Lower leg skin (tissue), 4 donors: ENCODE results near the gene PLA1A. TPM values are rescaled to one million over a fixed set of nuclear protein-coding genes. Genes with fewer than 3 reads are reported as not detected.

Source experiments
- DNase-seq, 2 donors: peaks; one replicate each; pipeline ENCODE4 v3.0.0-alpha.2; 2019; ENCODE audit warnings: low spot score in 2 of 2
- H3K4me3 ChIP-seq: fragments of 200-600 bp; sonication (generic); 2 replicates; pipeline ENCODE4 v1.5.1; 2017; ENCODE audit warnings: mild to moderate bottlenecking, low read depth; ENCODE audit not compliant: poor library complexity, severe bottlenecking
- POLR2A ChIP-seq, 2 donors: fragments of 450-650 bp; IDR thresholded peaks; one replicate each; pipeline ENCODE4 v1.6.1; 2016 to 2017; ENCODE audit warnings: antibody characterized with exemption in 2 of 2, mild to moderate bottlenecking in 1 of 2, moderate library complexity in 1 of 2
- WGBS, 2 donors: methylation state at CpG; one replicate each; pipeline ENCODE4 v1.1.5; 2018; 5-methylcytosine and 5-hydroxymethylcytosine counted together
- intact Hi-C: fragments of 100-400 bp; cut with DNase I; formaldehyde crosslinking; loops from one replicate; pipeline ENCODE4 v1.15.0; 2023; ENCODE audit warnings: low total_unique reads
- total RNA-seq, 4 donors: library from RNA; depleted of rRNA; stranded (reverse); fragments of >200 nt; gene quantifications; one replicate each; pipeline ENCODE4 v1.1.0, GENCODE V29; 2016
- TF ChIP-seq, protein P1 (sequence below), 3 donors: fragments of 450-650 bp; IDR thresholded peaks; one replicate each; pipeline ENCODE4 v1.5.1; 2016; ENCODE audit warnings: antibody characterized with exemption in 3 of 3, mild to moderate bottlenecking in 3 of 3, moderate library complexity in 2 of 3

PLA1A gene
- total RNA-seq, 4 donors from 2014 or later: 0.34 to 2.6 (median 0.82) TPM

- TF ChIP-seq, protein P1, sequence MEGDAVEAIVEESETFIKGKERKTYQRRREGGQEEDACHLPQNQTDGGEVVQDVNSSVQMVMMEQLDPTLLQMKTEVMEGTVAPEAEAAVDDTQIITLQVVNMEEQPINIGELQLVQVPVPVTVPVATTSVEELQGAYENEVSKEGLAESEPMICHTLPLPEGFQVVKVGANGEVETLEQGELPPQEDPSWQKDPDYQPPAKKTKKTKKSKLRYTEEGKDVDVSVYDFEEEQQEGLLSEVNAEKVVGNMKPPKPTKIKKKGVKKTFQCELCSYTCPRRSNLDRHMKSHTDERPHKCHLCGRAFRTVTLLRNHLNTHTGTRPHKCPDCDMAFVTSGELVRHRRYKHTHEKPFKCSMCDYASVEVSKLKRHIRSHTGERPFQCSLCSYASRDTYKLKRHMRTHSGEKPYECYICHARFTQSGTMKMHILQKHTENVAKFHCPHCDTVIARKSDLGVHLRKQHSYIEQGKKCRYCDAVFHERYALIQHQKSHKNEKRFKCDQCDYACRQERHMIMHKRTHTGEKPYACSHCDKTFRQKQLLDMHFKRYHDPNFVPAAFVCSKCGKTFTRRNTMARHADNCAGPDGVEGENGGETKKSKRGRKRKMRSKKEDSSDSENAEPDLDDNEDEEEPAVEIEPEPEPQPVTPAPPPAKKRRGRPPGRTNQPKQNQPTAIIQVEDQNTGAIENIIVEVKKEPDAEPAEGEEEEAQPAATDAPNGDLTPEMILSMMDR (IDR thresholded peaks at IDR 0.05): no peak
- no peak for TF ChIP-seq POLR2A (IDR thresholded peaks at IDR 0.05)
- WGBS, 2 donors: 76 to 79% methylated on average over 8 of the region's 8 CpGs
- no peak overlapping the region for H3K4me3 ChIP-seq
- intact Hi-C loops: no loop called here
- no peak for DNase-seq
Measured at GRCh38 chr3:119625451-119626153, 27.9 kb downstream of the PLA1A start.

DNA sequence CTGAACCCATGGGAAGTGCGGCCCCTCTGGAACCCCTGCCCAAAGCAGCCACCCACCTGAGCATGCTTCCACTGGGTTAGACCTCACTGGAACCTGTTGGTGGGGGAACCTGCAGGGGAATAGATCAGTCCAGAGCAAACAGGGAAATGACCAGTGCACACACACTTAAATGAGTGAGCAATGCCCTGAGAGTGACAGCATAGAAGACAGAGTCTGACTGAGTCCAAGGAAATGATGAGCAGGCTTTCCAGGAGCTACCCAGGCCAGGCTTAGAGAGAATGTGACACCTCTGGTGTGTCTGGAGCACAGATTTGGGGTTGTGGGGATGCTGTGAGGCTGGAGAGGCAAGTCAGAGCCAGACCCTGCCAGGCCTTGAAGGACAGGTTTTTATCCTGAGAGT is 28.5 kb downstream of the PLA1A start:
- no peak overlapping the region for H3K4me3 ChIP-seq
- no peak for TF ChIP-seq POLR2A (IDR thresholded peaks at IDR 0.05)
- TF ChIP-seq, protein P1 (IDR thresholded peaks at IDR 0.05): no peak
- intact Hi-C loops: no loop called here
- WGBS, 2 donors: 80 to 88% methylated on average over 1 of the region's 1 CpG
- DNase-seq: no peak

DNA sequence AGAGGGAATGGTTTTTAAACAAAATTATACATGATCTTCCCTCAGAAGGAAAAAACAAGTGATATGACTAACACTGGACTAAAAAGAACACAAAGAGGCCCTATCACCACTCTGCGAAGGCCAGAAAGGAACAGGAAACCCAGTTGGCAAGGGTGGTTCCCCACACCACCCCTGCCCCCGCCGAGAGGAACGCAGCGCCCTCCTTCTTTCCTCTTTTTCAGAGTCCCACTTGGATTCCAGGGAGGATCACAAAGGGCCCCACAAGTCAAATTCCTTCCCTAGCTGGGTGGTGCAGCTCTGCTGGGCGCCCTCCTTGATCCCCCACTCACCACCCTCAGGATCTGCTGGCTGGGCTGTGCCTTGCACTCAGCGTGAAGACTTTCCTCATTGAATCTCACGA is 29.8 kb downstream of the PLA1A start:
- intact Hi-C loops: no loop called here
- DNase-seq: peak in 1 of 2 donors; percentile 42
- TF ChIP-seq, protein P1 (IDR thresholded peaks at IDR 0.05): no peak
- no peak for TF ChIP-seq POLR2A (IDR thresholded peaks at IDR 0.05)
- WGBS, 2 donors: 57 to 67% methylated on average over 8 of the region's 8 CpGs
- no peak overlapping the region for H3K4me3 ChIP-seq

GRCh38 chr3:119628390-119628789 is 30.7 kb downstream of the PLA1A start:
- no peak for DNase-seq
- no peak for TF ChIP-seq POLR2A (IDR thresholded peaks at IDR 0.05)
- TF ChIP-seq, protein P1 (IDR thresholded peaks at IDR 0.05): no peak
- WGBS, 2 donors: 72 to 77% methylated on average over 4 of the region's 4 CpGs
- no peak overlapping the region for H3K4me3 ChIP-seq
- intact Hi-C loops: no loop called here

- no peak for TF ChIP-seq POLR2A (IDR thresholded peaks at IDR 0.05)
- TF ChIP-seq, protein P1 (IDR thresholded peaks at IDR 0.05): no peak
- WGBS, 2 donors: 19 to 61% methylated on average over 1 of the region's 1 CpG
- DNase-seq: no peak
- H3K4me3 ChIP-seq: no peak overlapping the region
- intact Hi-C loops: no loop called here
Measured at GRCh38 chr3:119628816-119629445, 31.2 kb downstream of the PLA1A start.
